K562 (cell line): Measurements from ENCODE around the gene DOK7.

Experiments used
- ATF3 ChIP-seq, 2 experiments: fragments of 450-650 bp in 1 of 2; sonication (generic) in 1 of 2; formaldehyde crosslinking in 1 of 2; IDR thresholded peaks in 1 of 2; conservative IDR thresholded peaks in 1 of 2; 2 replicates each; pipeline versions ENCODE4 v1.6.1 to v1.8.1; 2016 to 2023; ENCODE audit warnings: mild to moderate bottlenecking in 2 of 2, moderate library complexity in 2 of 2, inconsistent platforms in 1 of 2, missing genetic modification reagents in 1 of 2
- RB1 ChIP-seq: fragments of 450-650 bp; IDR thresholded peaks from 2 replicates; pipeline ENCODE4 v1.6.1; 2017; ENCODE audit warnings: low read depth, mild to moderate bottlenecking

- TF ChIP-seq ATF3 (IDR thresholded peaks at IDR 0.05) (no peak), ATF3 (CRISPR knock-in tag; conservative IDR thresholded peaks at IDR 0.05) (no peak), RB1 (no peak)
These were observed 30.7 kb upstream of the DOK7 start for GRCh38 chr4:3432381-3432790.
